Globus pallidus (tissue), 1 donor: ENCODE data around the gene ACYP2.
"Not testable (repeated sequence)": the region's sequence is repeated elsewhere in the genome, so short reads cannot be mapped to it uniquely, and the experiment has no call there.

ENCODE experiments used
- DNase-seq: peaks from one replicate; pipeline ENCODE4 v3.0.0-alpha.2; 2015; ENCODE audit warnings: low spot score

The ACYP2 gene

DNA sequence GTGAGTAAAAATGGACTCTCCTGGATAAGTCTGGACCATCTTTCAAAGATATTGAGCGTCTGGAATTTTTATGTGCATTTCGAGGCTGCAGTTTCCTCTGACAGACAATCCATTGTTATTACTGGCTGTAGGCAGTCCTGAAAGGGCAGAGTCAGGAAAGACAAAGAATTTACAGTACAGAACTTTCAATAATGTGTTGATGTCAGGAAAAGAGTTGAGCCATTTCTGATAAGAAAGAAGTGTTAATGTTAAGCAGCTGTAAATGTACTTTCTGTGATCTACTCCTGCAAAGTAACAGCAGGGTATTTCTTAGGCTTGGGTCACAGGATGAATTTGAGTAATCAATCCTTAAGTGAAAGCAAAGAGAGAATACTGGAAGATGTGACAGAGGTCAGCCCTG is 110.8 kb downstream of the ACYP2 start:
- peak; percentile 82 for DNase-seq

DNA sequence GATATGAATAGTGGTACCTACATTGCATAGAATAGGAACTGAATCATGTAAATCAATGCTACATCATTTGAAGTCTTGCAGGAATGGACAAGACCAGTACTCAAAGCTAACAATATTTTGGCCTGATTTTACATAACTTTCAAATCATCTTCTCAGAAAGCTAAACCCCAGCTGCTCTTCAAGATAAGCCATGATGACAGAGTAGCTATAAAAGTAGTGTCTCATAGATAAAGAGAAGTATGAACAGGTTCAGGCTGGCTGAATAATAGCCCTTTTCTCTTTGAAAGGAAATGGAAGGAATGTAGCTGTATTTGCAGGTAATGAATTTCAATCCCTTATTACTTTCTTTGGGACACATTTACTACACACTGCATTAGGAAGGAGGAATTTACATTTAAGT is 112.4 kb downstream of the ACYP2 start:
- no peak for DNase-seq

DNA sequence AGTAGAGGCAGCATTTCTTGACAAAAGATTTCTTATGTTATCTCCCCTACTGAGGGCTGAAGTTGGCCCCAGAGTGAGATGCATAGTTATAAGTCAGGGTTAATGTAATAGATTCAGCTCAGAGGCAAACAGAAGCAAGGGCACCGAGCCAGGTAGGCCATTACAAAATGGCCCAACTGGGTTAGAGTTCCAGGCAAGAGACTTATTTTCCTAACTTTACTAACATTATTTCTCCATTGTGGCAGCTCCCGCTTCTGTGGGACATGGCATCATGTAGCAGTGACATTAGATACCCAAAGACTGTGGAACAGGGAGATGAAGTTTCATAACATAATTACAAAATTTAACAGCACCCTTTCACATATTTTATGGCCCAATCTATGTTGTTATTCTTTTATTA is 113.5 kb downstream of the ACYP2 start:
- no peak for DNase-seq

DNA sequence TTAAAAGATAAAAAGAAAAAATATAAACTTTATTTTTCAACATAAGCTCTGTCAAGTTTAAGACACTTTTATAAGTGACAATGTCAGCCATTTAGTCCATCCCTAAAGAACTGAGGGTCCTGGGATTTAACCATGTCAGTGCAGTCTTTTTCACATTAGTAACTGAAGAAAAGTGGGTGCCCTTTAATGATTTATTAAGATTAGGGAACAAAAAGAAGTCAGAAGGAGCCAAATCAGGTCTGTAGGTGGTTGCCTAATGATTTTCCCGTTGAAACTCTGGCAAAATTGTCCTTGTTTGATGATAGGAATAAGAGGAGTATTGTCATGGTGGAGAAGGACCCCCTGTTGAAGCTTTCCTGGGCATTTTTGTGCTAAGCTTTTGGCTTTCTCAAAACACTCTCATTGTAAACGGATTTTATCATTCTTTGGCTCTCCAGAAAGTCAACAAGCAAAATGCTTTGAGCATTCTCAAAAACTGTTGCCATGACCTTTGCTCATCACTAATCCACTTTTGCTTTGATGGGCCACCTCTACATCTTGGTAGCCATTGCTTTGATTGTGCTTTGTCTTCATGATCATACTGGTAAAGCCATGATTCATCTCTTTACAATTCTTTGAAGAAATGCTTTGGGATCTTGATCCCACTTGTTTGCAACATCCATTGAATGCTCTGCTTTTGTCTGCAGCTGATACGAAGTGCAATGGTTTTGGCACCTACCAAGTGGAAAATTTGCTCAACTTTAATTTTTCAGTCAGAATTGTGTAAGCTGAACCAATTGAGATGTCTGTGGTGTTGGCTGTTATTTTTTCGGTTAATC is 118.6 kb downstream of the ACYP2 start:
- DNase-seq = no peak

DNA sequence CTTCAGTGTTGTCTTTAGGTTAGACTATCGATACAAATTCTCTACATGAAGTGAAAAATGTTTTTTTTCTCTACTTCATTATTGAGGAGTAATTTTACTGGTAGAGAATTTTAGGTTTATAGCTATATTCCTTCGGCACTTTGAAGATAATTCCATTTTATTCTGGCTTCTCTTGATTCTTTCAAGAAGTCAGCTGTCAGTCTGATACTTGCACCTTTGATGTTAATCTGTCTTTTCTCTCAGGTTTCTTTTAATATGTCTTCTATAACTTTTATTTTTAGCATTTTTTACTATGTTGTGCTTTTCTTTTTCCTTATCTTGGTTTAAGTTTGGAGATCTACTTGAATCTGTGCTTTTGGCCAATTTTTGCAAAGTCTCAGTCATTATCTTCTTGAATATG is 122.0 kb downstream of the ACYP2 start:
- no peak for DNase-seq

DNA sequence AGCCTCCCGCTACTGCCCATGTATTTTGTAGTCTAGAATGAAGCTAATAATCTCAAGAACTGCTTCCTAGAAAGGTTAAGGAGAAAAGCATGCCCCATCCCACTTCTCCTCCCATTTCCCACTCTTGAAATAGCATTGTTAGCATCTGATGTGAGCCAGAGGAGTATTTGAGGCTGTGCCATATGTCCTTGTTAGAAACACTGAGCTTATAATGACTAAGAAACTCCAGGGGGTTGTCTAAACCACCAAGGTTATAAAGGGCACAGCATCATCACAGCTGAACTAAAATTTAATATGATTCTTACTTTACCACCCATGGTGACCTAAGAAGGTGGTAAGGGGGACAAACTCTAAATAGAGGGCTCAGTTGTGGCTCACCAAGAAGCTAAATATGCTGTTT is 124.0 kb downstream of the ACYP2 start:
- no peak for DNase-seq

DNA sequence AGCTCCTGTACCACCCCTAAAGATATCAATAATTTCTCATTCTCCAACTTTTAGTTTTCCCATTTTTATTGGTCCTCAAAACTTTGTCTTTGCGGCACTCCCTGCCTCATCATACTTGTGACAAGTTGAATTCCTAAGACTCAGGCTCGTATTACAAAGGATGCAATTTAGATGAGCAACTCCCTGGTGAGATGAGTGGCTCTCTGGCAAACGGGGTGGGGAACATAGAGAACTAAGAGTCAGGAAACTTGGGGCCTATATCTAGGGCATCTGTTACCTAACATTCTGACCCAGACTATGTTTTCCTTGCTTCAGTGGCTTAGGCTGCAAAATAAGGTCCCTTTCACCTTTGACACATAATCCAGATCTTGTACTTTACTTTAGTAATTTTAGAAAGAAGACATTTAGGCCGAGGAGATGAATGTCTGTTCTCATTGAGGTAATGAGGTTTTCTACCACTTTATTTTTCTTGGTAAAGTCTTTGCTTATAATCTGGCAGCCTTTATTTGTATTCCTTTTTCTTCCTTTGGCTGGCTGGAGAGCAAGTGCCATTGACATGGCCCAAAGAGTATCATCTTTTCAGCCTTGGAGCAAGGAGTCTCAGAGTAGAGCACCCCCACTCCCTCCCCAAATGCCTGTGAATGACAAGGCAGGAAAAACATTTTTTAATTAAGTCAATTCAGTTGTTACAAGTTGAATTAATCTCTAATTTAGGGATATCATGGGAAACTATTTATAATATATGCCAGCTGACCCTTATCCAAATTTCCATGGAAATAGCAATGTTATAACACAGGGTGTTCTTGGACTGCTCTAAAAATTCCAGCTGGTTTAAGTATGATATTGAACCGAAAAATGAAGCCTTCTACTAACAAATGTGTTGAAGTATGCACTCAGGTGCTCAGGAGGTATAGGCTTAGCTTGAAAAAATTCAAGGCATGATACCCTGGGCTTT is 125.4 kb downstream of the ACYP2 start:
- no peak for DNase-seq

DNA sequence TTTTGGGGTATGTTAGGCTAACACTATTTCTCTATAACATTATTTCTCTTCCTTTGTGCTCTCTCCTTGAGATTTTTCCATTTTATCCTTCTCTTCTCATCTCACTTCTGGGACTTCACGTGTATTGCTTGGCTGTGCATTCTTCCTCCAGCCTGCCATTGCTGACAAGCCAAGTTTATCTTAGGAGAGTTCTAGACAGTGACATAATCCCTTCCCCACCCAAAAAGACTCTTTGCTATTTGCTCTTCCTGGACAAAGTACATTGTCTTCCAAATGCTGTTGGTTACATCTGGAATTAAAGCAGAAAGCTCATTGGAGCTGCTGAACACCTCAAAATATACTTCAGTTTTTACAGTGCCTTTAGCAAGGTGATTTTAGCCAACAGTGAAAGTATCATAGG is 131.7 kb downstream of the ACYP2 start:
- no peak for DNase-seq

DNA sequence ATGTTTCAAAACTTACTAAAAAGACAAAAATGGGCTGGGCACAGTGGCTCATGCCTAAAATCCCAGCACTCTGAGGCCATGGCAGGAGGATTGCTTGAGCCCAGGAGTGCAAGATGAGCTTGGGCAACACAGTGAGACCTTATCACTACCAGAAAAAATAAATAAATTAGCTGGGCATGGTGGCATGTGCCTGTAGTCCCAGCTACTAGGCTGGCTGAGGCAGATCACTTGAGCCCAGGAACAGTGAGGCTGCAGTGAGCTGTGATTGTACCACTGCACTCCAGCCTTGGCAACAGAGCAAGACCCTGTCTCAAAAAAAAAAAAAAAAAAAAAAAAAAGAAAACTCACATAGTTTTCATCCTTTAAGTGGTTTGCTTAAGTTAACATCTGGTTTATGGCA is 134.2 kb downstream of the ACYP2 start:
- DNase-seq = no peak

DNA sequence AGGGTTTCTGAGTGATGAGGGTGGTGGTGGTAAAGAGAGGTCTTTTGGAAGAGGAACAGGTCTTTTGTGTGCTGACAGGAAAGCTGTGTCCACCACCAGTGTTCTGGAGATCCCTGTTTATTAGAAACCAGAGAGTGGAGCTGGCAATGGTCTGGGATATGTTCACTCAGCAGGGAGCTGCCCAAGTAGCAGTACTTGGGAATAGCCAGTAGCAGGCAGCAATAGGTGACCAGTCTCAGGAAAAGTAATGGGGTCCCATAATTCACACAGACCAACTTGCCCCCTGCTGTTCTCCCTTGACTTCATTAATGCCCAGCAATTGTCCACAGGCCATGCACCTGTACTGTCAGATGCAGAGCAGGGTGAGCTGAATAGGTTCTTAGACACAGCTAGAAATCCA is 138.8 kb downstream of the ACYP2 start:
- no peak for DNase-seq

DNA sequence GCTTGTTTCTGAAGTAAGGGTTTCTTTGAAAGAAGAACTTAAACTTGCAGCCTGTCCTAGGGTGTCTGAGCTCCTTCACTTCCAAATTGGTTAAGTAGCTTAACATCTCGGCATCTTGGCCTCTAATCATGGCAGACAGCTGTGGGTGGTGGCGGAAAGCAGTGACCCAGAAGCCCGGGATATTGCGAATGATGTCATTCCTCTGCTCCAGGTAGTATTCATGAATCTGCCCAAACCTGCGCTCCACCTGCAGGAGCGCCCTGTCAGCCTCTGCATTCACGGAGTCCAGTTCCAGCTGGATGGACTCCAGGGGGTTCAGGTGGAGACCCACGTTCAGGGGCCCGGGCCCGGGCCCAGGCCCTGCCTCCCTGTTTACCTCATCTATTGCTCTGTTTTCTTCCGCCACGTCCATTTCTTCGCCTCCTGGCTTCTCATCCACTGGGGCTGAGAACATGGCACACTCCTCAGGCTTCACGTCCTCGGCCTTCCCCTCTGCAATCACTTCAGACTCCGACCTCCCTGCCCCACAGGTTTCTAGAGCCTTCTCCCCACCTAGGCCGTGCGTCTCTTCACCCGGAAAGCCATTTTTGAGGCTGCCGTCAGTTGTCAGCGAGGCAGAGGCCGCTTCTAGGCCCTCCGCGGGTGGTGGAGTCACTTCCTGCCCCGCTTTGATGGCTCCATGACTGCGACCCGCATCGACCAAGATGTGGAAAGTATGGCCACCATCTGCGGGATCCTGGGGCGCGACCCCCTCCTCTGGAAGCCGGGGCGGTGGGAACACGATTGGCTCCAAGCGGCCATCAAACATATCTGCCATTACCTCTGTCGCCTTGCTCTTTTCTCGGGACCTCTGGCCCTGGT is 140.0 kb downstream of the ACYP2 start:
- DNase-seq = no peak

DNA sequence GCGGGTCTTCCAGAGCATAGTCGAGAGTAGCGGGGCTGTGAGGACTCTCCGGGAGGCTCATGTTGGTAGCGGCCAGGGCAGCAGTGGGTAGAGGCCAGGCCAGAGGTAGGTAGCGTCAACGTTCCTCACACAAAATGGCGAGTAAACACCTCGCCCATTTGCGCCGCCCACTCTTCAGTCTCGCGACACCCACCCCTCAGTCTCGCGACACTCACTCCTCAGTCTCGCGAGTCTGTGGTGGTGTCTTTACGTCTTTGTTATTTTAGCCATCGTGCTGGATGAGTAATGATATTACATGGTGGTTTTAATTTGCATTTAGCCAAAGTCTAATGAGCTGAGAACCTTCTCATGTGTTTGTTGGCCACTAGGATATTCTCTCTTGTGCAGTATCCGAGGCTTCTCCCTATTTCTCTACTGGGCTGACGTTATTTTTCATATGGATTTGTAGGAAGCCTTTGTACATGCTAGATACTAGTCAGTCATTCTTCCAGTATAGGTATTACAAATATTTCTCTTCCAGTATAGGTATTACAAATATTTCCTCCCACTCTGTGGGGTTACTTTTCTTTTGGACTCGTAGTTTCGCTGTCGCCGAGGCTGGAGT is 140.8 kb downstream of the ACYP2 start, which contains the start of gene TSPYL6:
Gene TSPYL6, minus strand, starts transcription at position 139 of the 604 bp plus-strand sequence. Its CDS starts 78 bp downstream, at position 61.
- no peak for DNase-seq

DNA sequence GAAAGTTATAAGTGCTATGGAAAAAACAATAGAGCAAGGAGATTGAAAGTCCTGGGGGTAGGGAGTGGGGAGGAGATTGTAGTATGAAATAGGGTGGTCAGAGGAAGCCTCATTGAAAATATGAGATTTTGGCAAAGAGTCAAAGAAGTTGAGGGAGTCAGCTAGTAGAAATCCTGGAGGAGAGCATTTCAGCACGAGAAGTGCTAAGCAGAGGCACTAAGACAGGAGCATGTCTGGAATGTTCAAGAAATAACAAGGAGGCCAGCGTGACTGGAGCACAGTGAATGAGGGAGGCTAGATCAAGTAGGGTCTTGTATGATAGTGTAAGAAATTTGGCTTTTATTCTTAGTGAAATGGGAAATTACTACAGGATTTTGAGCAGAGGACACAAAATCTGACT is 142.8 kb downstream of the ACYP2 start:
- DNase-seq = no peak

DNA sequence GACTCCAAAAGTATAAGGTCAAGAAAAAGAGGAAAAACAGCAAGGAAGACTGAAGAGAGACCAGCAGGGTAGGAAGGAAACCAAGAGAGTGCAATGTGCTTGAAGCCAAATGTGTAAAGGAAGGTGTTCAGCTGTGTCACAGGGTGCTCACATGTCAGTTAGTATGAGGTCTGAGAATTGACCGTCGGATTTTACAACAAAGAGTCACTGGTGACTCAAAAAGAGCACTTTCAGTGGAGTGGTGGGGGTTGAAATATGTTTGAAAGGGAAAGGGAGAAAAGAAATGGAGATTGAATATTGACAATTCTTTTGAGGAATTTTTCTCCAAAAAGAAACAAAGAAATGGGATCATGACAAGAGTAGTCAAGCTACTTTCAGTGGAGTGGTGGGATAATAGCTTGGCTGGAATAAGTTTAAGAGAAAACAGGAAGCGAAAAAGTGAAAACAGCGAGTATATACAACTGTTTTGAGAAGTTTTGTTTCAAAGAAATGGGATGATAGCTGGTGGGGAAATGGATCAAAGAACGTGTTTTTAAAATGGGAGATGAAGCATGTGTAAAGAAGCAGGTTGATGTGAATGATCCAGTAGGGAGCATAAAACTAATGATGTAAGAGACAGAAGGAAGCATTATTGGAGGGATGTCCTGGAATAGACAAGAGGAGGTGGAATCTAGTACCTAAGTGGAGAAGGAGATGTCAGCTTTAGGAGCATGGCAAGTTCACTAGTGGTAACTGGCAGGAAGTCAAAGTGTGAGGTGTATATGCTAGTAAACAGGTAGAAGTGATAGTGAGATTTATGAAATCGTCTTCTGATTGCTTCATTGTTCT is 144.2 kb downstream of the ACYP2 start:
- no peak for DNase-seq

DNA sequence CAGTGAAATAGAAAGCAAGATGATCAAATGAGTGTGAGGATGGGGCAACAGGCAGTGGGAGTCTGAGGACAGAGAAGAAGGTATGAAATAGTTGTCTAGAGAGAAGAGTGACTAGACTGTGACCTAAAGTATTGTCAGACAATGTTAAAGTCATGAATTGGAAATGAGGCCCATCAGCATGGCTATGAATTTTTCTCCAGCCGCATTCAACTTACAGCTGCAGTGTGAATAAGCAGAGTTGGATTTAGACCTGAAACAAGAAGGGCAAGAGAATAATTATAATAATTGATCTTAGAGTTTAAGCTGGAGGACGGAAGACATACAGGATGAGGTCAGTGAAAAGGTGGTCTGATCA is 144.8 kb downstream of the ACYP2 start:
- no peak for DNase-seq

DNA sequence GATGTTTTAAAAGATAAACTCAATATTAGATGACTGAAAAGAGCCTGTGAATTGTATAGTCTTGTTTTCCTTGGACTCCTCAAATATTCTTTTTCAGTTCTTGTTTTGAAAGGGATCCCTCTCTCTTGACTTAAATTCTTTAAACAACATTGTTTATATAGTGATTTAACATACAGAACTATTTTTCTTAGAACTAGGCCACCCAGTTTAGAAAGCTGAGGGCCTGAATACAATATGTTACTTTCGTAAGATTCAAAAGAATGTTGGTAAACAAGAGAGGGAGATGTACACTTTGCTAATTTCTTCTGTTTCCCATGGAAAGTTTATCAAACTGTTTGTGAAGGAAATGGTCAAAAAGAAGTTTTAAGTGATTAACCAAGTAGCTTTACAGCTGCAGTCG is 146.1 kb downstream of the ACYP2 start:
- DNase-seq = no peak

DNA sequence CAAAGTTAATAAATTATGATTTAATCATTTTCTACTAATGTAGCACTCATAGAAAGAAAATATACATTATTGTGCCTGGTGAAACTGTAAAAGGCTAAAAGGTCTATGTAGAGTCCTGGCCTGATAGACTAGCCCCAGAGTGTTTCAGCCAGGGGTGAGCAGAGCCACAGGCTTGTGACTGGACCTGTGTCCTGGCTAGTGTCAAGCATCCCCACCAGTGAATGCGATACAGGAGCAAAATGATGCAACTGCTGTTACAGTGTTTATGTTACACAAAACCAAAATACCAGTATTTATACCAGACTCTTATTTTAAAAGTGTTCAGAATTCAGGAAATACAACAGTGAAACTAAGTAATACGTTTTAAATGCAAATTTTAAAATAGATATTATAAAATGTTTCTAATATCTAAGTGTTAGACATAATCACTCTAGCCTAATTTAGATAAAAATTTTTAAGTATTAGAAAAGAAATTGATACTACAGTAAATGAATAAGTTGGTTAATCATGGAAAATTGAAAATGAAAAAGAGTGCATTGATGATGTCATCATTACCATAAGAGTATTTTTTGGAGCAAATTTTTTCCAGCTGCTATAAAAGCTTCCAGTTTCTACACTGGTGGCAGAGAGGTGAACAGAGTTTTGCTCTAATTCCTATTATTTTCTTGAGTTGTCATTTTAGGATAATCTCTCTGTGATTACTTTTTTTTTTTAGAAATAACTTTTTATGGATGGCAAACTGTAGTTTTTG is 146.8 kb downstream of the ACYP2 start:
- no peak for DNase-seq

DNA sequence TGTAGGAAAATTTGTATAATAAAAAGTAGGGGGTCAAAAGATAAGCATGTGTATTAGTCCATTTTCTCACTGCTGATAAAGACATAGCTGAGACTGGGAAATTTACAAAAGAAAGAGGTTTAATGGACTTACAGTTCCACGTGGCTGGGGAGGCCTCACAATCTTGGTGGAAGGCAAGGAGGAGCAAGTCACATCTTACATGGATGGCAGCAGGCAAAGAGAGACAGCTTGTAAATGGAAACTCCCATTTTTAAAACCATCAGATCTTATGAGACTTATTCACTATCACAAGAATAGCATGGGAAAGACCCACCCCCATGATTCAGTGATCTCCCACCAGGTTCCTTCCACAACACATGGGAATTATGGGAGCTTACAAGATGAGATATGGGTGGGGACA is 149.7 kb downstream of the ACYP2 start:
- DNase-seq = not testable (repeated sequence)

DNA sequence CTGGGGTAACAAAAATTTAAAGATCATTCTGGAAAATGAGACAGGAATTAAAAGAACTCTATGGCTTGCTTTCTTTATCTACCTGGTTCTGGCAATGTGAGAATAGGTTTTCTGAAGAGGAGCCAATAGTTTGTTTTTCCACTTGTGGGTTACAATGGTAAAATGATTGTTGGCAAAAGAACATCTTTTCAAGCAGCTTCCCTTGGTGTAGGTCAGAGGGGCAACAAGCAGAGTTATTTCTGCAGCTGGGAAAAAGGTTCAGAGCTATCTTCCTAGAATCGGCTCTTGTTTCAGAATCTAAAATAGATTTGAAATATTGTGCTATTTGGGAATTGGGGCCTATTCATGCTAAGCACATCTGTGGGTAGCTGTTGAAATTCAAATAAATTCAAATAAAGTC is 152.2 kb downstream of the ACYP2 start:
- DNase-seq = no peak

DNA sequence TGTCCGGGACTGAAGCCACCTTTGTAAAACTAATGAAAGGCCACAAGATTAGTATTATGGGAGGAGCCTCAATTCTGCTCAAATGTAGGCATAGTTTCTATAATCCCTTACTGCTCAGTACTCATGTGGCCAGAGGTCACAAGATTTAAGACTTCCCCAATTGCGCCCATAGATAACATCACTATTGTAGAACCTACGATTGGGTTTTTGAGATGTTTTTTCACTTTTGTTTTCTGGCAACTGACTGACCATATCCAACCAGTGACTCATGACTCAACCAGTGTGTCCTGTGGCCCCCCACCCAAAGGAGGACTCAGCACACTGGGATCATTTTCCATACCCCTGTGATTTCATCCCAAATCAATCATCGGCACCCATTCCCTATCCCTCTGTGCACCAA is 155.8 kb downstream of the ACYP2 start:
- no peak for DNase-seq
